ENCODE measurements around the gene CDH20. TPM values are rescaled to one million over a fixed set of nuclear protein-coding genes. Genes with fewer than 3 reads are reported as not detected.
A peak's percentile ranks its signal among the peaks of the same experiment; 100 is the strongest.

CDH20 gene
- total RNA-seq, 1 experiment from 2014 or later, result not detected

- peaks cover 0 to 9% of the 10 kb centered on the region in 2 experiments; a peak in 2 of 4 replicates for H3K4me1 ChIP-seq (ENCODE audit: control insufficient read depth in 1 of 2, insufficient read depth in 2 of 2, low read length in 2 of 2)
- H3K36me3 ChIP-seq (ENCODE audit: control insufficient read depth in 1 of 2, insufficient read depth in 2 of 2, low read length in 2 of 2), result no peaks in the 10 kb centered on the region
- RAD21 ChIA-PET (ENCODE audit: low non-redundant PET in 1 of 2, low total read pairs in 2 of 2, uncharacterized antibody in 2 of 2, unreplicated experiment in 2 of 2), result interaction anchor here in 1 of 2 experiments (0.6 kb wide), 1 partner anchor 105 kb away, joined by 3 read pairs; no protein-coding TSS in a partner anchor
- DNase-seq (ENCODE audit: low read depth, low spot score) (no peak), ATAC-seq (no peak)
- intact Hi-C loops (cut with micrococcal nuclease), result loop anchor here (1.0 to 5.0 kb wide), 2 partner anchors 310 to 549 kb away; partner anchors contain the start of gene RNF152
- H3K27ac ChIP-seq (ENCODE audit: low read depth, low read length), result no peak overlapping the region
- H3K4me3 ChIP-seq (replicated peaks in 1 of 2; ENCODE audit: low read depth in 1 of 2, low read length in 2 of 2), result peak overlapping the region; percentile 39 to 46; a peak in 3 of 4 replicates
- BruUV-seq (replicated peaks), result no TSS peak
- no peaks in the 10 kb centered on the region for H3K79me2 ChIP-seq (ENCODE audit: insufficient read depth, low read length)
- H3K9me3 ChIP-seq (ENCODE audit: control insufficient read depth in 1 of 2, insufficient read depth in 1 of 2, low read depth in 1 of 2, low read length in 2 of 2), result no peaks in the 10 kb centered on the region
- H3K9ac ChIP-seq (ENCODE audit: low read length), result no peak overlapping the region
- H4K20me1 ChIP-seq (ENCODE audit: insufficient read depth), result no peaks in the 10 kb centered on the region
- no peak for TF ChIP-seq FOSL1 (IDR thresholded peaks at IDR 0.05; ENCODE audit: low read depth)
- TF ChIP-seq JUND (IDR thresholded peaks at IDR 0.05), result no peak
- TF ChIP-seq CTCF (IDR thresholded peaks at IDR 0.05 in 2 of 3, conservative IDR thresholded peaks at IDR 0.05 in 1 of 3; ENCODE audit: borderline replicate concordance in 1 of 3, insufficient read depth in 1 of 3, low read depth in 2 of 3, low read length in 2 of 3), result peak in 1 of 3 experiments; percentile 5; a peak in 1 of 6 replicates
- no peaks in the 10 kb centered on the region for H3K9me2 ChIP-seq (ENCODE audit: insufficient read depth)
- CTCF ChIA-PET, result interaction anchor here (0.7 to 3.2 kb wide), 5 partner anchors 11 to 549 kb away, joined by 3 to 16 read pairs (median 3); no protein-coding TSS in a partner anchor
- H2AFZ ChIP-seq (ENCODE audit: low read depth, low read length, poor library complexity, severe bottlenecking), result peak overlapping the region; percentile 66
- peak overlapping the region; percentile 81 for H3K4me2 ChIP-seq (ENCODE audit: low read length)
- POLR2A ChIA-PET, result no interaction called here
- no peaks in the 10 kb centered on the region for H3K27me3 ChIP-seq (ENCODE audit: insufficient read depth, low read length)
Observed at GRCh38 chr18:61582202-61582710, 249.0 kb downstream of the CDH20 start.

GRCh38 chr18:61583548-61583947, 250.3 kb downstream of the CDH20 start:
- H3K9me3 ChIP-seq (ENCODE audit: control insufficient read depth in 1 of 2, insufficient read depth in 1 of 2, low read depth in 1 of 2, low read length in 2 of 2), result no peaks in the 10 kb centered on the region
- no peaks in the 10 kb centered on the region for H3K9me2 ChIP-seq (ENCODE audit: insufficient read depth)
- ChIA-PET RAD21 (ENCODE audit: low non-redundant PET in 1 of 2, low total read pairs in 2 of 2, uncharacterized antibody in 2 of 2, unreplicated experiment in 2 of 2) (no interaction called here), POLR2A (no interaction called here), CTCF (interaction anchor here (1.0 kb wide), 1 partner anchor 548 kb away, joined by 3 read pairs; no protein-coding TSS in a partner anchor)
- no peak overlapping the region for H3K4me3 ChIP-seq (replicated peaks in 1 of 2; ENCODE audit: low read depth in 1 of 2, low read length in 2 of 2)
- intact Hi-C loops (cut with micrococcal nuclease), result loop anchor here (5.0 kb wide), 1 partner anchor 309 kb away; the partner anchor contains the start of gene RNF152
- ATAC-seq, result no peak
- no TSS peak for BruUV-seq (replicated peaks)
- no peaks in the 10 kb centered on the region for H3K79me2 ChIP-seq (ENCODE audit: insufficient read depth, low read length)
- H3K4me1 ChIP-seq (ENCODE audit: control insufficient read depth in 1 of 2, insufficient read depth in 2 of 2, low read length in 2 of 2), result peaks cover 0 to 9% of the 10 kb centered on the region in 2 experiments; a peak in 2 of 4 replicates
- no peak for DNase-seq (ENCODE audit: low read depth, low spot score)
- no peak overlapping the region for H3K9ac ChIP-seq (ENCODE audit: low read length)
- no peak overlapping the region for H2AFZ ChIP-seq (ENCODE audit: low read depth, low read length, poor library complexity, severe bottlenecking)
- H3K4me2 ChIP-seq (ENCODE audit: low read length), result no peak overlapping the region
- H4K20me1 ChIP-seq (ENCODE audit: insufficient read depth), result no peaks in the 10 kb centered on the region
- H3K27ac ChIP-seq (ENCODE audit: low read depth, low read length), result no peak overlapping the region
- H3K27me3 ChIP-seq (ENCODE audit: insufficient read depth, low read length), result no peaks in the 10 kb centered on the region
- H3K36me3 ChIP-seq (ENCODE audit: control insufficient read depth in 1 of 2, insufficient read depth in 2 of 2, low read length in 2 of 2), result no peaks in the 10 kb centered on the region
- no peak for TF ChIP-seq POLR2A (IDR thresholded peaks at IDR 0.05; ENCODE audit: borderline replicate concordance, extremely low read depth, insufficient read depth, insufficient read length)
- no peak for TF ChIP-seq ZNF274 (IDR thresholded peaks at IDR 0.05; ENCODE audit: low read depth, low read length)
- no peak for TF ChIP-seq EZH2 (IDR thresholded peaks at IDR 0.05)
- TF ChIP-seq TCF7L2 (IDR thresholded peaks at IDR 0.05; ENCODE audit: borderline replicate concordance, extremely low read depth, insufficient read depth, insufficient read length), result no peak
- TF ChIP-seq EZH2phosphoT487 (IDR thresholded peaks at IDR 0.05; ENCODE audit: borderline replicate concordance), result no peak
- no peak for TF ChIP-seq SIN3A (IDR thresholded peaks at IDR 0.05; ENCODE audit: low read depth)
- no peak for TF ChIP-seq ELF1 (IDR thresholded peaks at IDR 0.05; ENCODE audit: borderline replicate concordance, low read depth)
- TF ChIP-seq FOSL1 (IDR thresholded peaks at IDR 0.05; ENCODE audit: low read depth), result no peak
- no peak for TF ChIP-seq ATF3 (IDR thresholded peaks at IDR 0.05)
- no peak for TF ChIP-seq SP1 (IDR thresholded peaks at IDR 0.05; ENCODE audit: low read depth)
- no peak for TF ChIP-seq YY1 (IDR thresholded peaks at IDR 0.05; ENCODE audit: extremely low read depth, insufficient replicate concordance, low read depth, low read length)
- no peak for TF ChIP-seq JUND (IDR thresholded peaks at IDR 0.05)
- TF ChIP-seq POLR2AphosphoS5 (IDR thresholded peaks at IDR 0.05; ENCODE audit: low read depth, low read length), result no peak
- no peak for TF ChIP-seq ZFX (IDR thresholded peaks at IDR 0.05)
- no peak for TF ChIP-seq SRF (IDR thresholded peaks at IDR 0.05; ENCODE audit: low read depth)
